Heart left ventricle (tissue), 13 donors: ENCODE data around the gene MUL1.

Source experiments
- CTCF ChIP-seq, 12 donors: fragments of 200-600 bp; sonication (generic) in 4 of 12; IDR thresholded peaks; one replicate each; pipeline versions ENCODE4 v1.5.0 to v1.8.0; 2018 to 2022; ENCODE audit warnings: antibody characterized with exemption in 12 of 12, mild to moderate bottlenecking in 5 of 12
- POLR2A ChIP-seq, 2 donors: fragments of 450-650 bp; IDR thresholded peaks; one replicate each; pipeline ENCODE4 v1.6.1; 2017; ENCODE audit warnings: antibody characterized with exemption in 2 of 2, mild to moderate bottlenecking in 2 of 2, moderate library complexity in 2 of 2
- donor health status: ischemic (EF 13 %, LVEDD 7.1; RV severe dilation, severe dysfunction).
- donor health status: DM: no; HTN: yes; CAD: no.
- donor health status: DM: no; HTN: no; CAD: no.
- donor health status: ischemic (EF 25% LVEDD 6.9; RV normal size, moderate dysfunction).
- donor health status: ischemic (EF 25% LVEDD 5.7; RV mildly dilated, moderate dysfunction).
- donor health status: ischemic (EF 35%, LVEDD 5.7; RV mildly dilated, moderate dysfunction).
- donor health status: nonischemic (EF 11% LVEDD 7.7; RV severe dilation, severe dysfunction).
- donor health status: DM: yes; HTN: yes; CAD: no.
- donor health status: PGD.
- donor health status: ischemic (EF 29% LVEDD 5.4; RV normal size, mild dysfunction).
- donor health status: nonischemic (EF 23%, LVEDD 6.1; RV moderate dilation, normal function).

- no peak for TF ChIP-seq CTCF (IDR thresholded peaks at IDR 0.05)
- TF ChIP-seq POLR2A (IDR thresholded peaks at IDR 0.05), result no peak
Observed at GRCh38 chr1:20469406-20470076, 38.4 kb downstream of the MUL1 start.
